HG03521 (cell line): Measurements from ENCODE around the gene PLBD1.

Source experiments
- ATAC-seq: cut with Tn5 transposase; IDR thresholded peaks from one replicate; pipeline ENCODE4 v1.9.1; 2021; ENCODE audit warnings: mild to moderate bottlenecking, moderate library complexity; ENCODE audit not compliant: unreplicated experiment

PLBD1 gene

GRCh38 chr12:14505626-14506596 is 61.8 kb downstream of the PLBD1 start:
- ATAC-seq: no peak

GRCh38 chr12:14495326-14495725 is 72.4 kb downstream of the PLBD1 start:
- ATAC-seq: no peak

GRCh38 chr12:14482886-14483285 is 84.8 kb downstream of the PLBD1 start:
- ATAC-seq: no peak

GRCh38 chr12:14482361-14482760 is 85.3 kb downstream of the PLBD1 start:
- no peak for ATAC-seq

- ATAC-seq: no peak
These were observed 86.5 kb downstream of the PLBD1 start for GRCh38 chr12:14481201-14481600.

GRCh38 chr12:14479004-14479403 is 88.7 kb downstream of the PLBD1 start:
- no peak for ATAC-seq

GRCh38 chr12:14473707-14474287 is 93.9 kb downstream of the PLBD1 start:
- ATAC-seq: no peak

- ATAC-seq: no peak
These were observed 96.2 kb downstream of the PLBD1 start for GRCh38 chr12:14471497-14471896.

GRCh38 chr12:14460212-14460841 is 107.4 kb downstream of the PLBD1 start:
- ATAC-seq: no peak

GRCh38 chr12:14454098-14454907 is 113.4 kb downstream of the PLBD1 start:
- no peak for ATAC-seq
